RPMI8226 (cell line): ENCODE measurements around the gene AUTS2.

ENCODE experiments used
- DNase-seq: peaks from one replicate; pipeline ENCODE4 v3.0.0-alpha.2; 2015

The AUTS2 gene

DNA sequence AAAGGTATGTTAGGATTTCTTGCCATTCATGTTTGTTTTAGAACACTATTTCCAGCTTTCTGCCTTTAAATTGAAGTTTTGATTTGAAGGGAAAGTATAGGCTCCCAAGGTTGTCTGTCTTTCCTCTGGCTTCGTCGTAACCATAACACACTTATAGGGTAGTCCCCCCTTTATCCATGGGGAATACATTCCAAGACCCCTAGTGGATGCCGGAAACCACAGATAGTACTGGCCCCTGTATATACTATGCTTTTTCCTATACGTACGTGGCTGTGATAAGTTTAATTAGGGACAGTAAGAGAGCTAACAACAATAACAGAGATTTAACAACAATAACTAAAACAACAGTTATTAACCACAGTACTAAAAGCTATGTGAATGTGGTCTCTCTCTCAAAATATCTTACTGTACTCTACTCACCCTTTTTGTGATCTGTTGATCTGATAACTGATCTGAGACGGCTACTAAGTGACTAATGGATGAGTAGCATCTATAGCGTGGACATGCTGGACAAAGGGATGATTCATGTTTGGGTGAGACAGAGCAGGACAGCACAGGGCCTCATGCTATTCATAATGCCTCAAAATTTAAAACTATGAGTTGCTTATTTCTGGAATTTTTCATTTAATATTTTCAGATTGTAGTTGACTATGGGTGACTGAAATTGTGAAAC lies 273.1 kb downstream of the AUTS2 start:
- no peak for DNase-seq

DNA sequence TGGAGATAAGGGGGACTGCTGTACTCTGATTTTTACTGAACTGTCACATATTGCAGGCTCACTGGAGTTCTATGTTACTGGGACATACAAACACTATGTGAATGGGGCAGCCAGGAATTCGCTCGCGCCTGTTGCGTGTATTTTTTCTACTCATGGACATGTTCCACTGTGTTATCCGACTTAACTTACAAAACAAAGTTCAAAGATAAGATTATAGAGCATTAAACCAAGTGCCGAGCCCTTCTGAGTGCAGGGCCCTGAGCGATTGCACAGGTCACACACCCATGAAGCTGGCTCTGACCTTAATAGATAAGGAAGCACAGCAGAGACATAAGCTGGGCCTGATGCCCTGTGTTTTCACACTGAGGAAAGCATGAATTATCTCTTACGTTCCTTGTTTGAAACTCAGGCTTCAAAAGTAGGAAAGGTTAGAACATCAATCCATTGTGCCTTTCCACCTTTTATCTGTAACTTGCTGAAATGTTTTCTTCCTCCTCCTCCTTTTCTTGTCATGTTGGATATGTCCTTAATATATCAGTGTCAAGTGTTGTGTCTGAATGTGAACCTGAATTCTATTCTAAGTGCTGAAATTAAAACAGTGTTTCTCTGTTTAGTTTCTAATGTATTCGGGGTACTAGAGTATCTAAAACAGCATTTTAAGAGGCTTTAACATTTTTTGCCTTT lies 273.8 kb downstream of the AUTS2 start:
- no peak for DNase-seq

DNA sequence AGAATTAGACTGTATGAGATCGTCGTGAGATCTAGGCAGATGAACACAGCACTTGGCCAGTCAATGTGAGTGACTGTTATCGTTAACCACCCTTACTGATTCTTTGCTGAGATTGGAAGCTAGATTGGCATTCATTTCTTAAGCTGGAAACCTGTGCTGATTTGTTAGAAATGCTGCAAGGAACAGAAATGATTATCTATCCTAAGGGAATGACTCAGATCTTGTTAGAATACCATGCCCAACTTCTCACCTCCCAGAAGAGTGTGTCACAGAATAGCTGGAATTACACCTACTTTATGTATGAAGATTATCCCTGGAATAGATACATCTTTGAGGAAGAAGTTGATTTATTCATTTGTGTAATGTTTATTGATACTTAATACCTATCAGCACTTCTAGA lies 275.2 kb downstream of the AUTS2 start:
- DNase-seq: no peak

DNA sequence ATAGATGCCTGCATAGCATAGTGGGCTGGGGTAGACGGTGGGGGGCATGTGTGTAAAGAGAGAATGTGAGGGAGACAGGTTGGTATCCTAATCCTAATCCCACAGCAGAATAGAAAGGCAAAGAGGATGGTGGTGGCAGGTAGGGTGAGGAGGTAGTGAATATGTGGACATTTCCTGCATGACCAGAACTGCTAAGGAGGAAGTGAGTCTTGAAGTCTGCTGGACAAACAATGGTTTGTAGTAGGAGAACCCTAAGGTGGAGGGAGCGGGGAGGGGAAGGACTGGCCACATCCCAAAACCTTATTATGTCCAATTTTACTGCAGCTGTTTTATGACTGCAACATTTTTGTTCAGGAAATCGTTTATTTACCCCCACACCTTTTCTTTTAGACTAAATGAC lies 279.7 kb downstream of the AUTS2 start:
- DNase-seq: no peak

DNA sequence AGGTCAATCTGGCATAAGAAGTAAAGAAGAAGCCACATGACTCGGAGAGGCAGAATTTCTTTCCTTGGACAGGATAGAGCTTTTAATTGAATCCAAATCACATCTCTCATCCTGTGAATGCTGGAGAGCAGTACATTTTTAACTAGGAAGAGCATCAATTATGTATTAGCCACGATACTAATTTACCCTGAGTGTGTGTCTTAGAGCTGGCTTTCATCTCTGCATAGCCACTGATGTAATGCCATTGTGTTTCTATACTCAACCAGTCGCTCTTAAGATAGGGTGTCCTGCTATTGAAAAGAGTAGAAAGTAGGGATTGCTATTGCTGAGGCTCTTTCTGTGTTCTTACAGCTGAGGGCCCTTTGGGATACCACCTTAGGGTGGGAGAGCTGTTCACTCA lies 280.3 kb downstream of the AUTS2 start:
- no peak for DNase-seq

DNA sequence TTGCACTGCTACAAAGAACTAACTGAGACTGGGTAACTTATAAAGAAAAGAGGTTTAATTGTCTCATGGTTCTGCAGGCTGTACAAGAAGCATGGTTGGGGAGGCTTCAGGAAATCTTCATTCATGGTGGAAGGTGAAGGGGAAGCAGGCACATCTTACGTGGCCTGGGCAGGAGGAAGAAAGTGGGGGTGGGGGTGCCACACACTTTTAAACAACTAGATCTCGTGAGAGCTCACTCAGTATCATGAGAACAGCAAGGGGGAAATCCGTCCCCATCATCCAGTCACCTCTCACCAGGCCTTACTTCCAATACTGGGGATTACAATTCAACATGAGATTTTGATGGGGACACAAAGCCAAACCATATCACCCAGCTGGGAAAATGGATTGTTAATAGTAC lies 281.7 kb downstream of the AUTS2 start:
- DNase-seq: no peak

DNA sequence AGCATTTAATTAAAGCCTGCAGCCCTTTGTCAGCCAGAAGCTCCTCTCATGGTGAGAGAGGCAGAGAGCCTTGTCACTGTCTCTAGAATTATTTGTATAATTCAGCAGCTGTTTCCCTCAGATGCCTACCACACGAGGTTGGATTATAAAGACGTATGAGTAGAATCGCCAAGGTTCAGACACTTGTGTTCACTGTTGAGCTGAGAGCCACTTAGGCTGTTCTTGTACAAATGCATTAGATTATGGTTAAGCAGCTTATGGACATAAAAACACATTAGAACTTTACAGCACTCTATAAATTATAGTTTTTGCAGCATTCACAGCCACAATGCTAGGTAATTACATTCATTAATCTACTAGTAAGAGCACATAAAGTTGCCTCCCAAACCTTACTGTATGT lies 282.6 kb downstream of the AUTS2 start:
- DNase-seq: no peak

DNA sequence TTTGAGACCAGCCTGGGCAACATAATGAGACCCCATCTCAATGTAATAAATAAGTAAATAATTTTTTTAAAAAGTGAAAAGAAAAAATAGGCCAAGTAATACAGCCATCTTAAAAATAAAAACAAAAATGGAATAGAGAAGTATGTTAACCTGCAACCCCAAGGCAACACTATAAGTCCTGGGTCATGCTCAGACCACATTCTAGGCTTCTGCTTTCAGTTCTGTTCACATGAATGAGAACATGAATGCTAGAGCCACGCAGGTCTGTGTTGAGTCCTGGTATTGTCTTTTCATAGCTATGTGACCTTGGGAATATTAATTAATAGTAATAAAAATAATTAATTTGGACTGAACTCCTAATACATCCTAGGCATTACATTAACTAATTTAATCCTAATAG lies 284.0 kb downstream of the AUTS2 start:
- DNase-seq: no peak

DNA sequence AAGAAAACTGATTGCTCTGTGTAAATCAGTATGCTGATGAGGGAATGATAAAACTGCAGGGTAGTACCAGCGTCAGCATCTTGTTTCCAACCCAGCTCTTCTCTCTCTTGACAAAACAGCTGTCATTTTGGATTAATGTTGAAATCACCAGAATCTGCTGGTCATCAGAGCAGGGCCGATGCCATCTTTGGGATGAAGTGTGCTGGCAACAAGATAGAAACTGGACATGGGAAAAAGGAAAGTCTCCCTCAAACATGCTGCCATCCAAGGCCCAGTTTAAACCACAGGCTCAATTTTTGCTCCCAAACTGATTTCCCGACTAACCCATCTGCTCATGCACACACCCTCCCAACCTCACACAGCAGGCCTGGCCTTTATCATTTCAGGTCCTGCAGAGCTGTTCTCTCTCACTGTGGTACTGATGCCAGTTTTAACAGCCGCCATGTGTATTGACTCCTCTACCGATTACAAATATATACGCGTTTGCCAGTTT lies 285.2 kb downstream of the AUTS2 start:
- no peak for DNase-seq

DNA sequence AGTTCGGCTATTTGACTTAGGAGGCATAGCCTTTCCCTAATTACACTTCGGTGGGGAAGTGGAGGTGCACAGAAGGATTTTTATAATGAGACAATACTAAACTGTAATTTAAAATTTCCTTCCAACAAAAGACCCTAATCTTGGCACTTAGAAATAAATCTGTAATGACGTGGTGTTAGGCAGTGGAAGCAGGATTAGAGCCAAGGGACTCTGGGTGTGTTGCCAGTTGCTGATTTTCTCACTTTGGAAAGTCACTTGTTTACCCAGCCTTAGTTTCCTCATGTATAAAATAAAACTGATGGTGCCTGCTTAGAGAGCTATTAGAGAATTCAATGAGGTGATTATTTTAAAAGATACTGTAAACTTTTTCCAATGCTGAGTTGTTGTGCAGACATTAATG lies 287.2 kb downstream of the AUTS2 start:
- DNase-seq: no peak

DNA sequence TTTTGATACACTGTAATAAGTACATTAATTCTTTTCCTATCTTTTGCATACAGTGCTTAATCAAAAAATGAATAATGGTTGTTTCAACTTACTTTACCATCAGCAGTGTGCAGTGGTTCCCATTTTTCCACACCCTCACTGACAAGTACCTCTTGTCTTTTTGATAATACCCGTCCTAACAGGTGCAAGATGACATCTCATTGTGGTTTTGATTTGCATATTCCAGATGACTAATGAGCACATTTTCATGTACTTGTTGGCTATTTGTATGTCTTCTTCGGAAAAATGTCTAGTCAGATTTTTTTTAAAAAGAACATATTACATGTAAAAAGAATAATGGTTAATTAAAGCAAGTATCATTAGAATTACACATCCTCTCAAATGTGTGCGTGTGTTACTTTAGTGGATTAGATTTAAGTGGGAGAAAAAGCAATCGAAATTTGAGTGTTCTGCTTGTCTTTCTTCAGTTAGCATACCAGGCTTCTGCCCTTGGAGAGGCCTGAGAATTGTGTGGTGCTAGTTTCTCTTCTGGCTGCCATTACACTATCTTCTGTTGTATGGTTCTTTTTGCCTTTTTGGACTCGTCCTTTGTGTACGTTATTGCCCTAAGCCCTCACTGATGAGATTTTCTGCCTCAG lies 291.2 kb downstream of the AUTS2 start:
- DNase-seq: peak; percentile 50

DNA sequence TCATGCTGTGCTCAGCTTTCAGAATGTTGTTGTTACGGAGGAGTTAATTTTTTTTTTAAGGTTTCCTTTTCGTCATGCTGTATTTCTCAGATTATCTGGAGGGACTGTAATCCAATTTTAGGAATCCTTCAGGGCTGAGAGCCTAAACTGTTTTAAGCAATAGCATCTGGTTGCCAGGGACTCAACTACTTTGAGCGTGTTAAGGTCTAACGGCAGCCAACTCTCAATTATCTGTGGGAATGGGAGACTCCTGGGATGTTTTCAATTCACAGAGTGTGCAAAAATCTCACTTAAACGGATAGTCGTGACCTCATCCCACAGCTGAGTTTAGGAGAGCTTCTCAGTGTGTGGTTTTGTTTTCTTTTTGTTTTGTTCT lies 291.7 kb downstream of the AUTS2 start:
- DNase-seq: no peak

DNA sequence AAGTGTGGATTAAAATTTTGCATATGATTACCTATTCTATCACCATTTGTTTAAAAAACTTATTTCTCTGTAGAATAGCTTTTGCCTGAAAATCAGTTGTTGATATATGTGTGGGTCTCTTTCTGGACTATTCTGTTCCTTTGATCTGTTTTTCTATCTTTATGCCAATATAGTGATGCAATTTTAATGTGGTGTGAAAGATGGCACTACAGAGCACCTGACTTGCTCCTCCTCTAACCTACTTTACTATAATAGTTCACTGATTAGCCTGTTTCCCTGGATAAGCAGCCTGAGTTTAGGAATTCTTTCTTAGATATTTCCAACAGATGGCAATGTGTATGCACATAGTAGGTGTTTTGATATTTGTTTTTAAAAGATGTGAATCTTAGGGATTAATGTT lies 294.5 kb downstream of the AUTS2 start:
- no peak for DNase-seq

DNA sequence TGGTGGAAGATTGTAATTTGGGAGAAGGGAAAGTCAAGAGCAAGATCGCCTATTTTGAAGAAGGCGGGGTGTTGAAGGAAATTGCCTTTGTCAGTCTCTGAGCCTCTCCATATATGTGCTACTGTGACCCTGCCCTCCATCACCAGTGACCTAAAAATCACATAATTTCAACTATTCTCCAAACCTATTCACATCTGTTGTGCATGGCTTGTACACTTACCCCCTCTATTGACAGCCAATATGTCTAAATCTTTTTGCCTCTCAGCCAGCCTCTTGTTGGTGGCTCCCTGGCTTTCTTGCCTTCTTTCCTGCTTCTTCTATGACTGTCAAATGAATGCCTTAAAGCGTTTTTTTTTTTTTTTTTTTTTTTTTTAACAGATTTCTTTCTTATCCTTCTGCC lies 295.6 kb downstream of the AUTS2 start:
- DNase-seq: peak; percentile 26

DNA sequence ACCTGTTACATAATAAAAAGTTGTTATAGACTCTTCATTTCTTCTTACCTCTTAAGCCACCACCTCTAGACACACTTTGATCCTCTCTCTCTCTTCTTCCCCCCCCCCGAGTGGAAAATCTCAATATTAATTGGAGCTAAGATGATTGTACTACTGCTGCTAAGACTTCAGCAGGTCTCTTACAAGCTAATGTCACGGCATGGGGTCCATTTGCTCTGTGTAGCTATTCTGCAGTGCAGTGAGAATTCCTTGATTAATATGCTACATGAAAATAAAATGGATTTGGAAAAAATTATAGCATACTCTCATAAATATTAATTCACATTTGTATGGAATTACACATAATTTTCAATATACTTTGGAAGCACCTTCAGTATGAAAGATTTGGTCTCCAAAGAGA lies 297.2 kb downstream of the AUTS2 start:
- DNase-seq: no peak

DNA sequence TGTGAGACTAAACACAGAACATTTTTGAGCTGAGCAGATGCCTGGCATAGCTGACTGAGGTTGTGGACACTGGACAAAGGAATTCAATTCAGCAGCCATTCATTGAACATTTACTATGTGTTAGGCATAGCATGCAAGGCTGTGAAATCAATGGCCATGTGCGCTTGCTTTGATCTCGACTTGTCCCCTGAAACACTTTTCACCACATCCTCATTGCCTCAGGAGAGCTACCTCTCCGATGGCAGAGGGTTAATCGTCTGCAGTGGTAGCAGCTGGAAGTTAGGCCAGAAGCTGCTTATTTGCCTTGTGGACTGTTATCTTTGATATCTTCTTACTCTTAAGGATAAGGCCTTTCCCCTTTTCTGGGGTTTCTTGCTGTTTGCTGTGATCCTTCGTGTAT lies 297.8 kb downstream of the AUTS2 start:
- no peak for DNase-seq

DNA sequence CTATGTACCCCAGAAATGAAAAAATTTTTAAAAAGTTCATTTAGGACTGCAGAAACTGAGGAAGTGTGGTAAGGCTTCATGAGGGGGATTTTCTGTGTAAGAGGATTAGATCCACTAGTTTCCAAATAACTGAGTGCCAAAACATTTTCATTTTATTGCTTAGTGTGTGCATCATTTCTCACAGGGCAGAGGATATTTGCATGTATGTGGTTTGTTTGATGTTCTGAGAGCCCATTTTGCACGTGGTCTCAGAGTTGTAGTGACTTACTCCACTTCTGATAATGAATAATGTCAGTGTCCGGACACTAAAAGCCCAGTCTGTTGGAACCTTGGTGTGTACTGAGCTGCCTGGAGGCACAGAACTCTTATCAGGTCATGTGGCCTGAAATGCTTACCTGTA lies 299.9 kb downstream of the AUTS2 start:
- peak; percentile 27 for DNase-seq

DNA sequence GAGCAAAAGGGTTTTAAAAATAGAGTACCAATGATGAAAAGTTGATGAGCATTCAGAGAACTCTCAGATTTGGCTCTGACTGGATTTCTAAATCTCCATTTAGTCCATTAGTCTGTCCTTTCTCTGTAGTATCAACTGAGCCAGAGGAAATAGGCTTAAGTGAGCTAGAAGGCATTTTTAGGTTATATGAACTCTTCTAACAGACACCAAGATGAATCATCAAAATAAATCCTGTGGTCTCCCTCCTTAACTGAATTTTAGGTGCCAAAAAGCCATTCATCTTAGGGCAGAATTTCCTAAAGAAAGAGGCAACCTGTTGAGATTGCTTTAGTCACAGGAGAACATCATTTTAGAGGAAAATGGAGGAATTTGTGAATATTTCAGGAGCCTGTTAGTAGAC lies 305.1 kb downstream of the AUTS2 start:
- DNase-seq: no peak

DNA sequence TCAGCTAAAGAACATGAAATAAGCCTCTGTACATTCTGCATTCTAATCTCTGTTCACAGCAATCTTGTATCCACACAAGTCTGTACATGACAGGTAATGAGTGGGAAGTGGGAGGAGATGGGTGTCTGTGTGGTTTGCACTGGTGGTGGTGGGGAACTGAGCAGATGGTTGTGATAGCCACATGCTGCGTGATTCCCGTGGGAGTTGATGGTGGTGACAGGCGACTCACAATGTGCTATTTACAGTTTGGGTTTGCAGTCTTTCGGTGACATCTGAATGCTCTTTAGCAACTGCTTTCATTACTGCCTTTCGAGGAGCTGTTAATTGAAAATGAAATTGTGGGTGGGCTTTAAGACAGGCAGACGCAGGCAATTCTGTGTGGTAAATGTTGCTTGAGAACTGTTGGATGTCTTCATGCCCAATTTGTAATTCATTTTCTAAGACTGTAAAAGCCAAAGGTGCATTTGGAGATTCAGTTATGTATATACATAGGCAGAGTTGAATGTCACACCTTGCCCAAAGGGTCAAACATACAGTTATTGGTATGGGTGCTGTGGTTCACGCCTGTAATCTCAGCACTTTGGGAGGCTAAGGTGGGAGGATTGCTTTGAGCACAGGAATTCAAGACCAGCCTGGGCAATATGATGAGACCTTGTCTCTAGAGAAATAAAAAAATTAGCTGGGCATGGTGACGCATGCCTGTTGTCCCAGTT lies 308.2 kb downstream of the AUTS2 start:
- DNase-seq: no peak

DNA sequence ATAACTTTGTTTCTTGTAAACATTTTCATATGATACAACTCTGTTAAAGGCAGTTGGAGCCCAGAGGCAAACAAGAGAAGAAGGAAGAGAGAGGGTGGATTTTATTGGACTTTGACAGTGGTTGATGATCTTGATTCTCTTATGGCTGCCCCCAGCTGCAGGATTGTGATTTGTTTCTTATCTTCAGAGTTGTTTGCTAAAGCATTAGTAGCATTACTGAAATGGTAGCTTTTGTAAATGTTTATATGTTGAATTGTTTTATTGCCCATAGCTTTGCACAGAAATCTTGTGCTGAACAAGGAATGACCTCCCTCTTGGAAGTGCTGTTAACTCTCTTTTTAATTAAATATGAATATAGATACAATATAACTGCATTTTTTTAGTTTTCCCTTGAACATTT lies 309.4 kb downstream of the AUTS2 start:
- no peak for DNase-seq

DNA sequence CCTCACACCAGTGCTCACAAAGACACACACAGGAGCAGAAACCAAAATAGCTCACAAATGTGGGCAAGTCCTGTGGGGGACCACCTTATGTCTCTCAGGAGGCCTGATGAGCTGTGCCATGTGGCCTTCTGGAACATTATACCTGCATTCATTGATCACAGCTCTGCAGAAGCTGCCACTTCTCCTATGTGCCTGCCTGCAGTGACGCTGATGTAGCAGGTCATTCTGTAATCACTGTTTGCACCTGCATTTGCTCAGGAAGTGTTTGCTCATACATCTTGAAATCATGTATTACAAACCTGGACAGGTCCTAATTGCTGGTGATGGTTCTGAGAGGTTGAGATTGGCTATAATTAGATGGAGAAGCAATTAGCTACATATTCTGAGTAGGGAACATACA lies 310.2 kb downstream of the AUTS2 start:
- DNase-seq: peak; percentile 41

DNA sequence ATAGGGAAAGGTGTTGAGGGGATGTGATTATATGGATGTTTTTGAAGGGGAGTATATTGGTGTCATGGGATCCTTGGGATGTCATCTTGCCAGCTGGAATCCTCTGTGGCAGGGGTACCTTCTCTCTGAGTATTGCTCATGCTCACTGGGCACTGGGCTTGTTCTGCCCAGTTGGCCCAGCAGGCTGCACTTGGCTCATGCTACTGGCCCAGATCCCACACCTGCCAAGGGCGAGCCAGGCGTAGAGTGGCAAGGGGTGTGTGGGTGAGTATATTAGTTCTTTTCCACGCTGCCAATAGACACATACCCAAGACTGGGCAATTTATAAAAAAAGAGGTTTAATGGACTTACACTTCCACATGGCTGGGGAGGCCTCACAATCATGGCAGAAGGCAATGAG lies 311.9 kb downstream of the AUTS2 start:
- DNase-seq: no peak

DNA sequence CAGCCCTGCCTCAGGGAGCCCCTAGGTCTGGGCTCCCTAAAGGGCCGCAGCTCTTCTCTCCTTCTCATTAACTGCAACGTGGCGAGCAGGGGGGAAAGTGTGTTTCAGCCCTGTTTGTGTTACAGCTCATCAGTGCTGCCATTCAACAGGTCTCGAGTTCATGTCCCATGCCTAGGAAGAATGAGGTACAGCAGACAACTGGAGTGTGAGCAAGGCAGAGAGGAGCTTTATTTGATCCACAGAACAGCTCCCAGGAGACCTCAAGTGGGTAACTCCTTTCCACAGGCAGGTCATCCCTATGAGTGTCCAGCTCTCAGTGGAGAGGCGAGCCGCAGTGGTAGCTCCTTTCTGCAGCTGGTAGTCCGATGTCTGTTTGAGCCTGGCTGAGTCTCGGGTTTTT lies 313.1 kb downstream of the AUTS2 start:
- no peak for DNase-seq

DNA sequence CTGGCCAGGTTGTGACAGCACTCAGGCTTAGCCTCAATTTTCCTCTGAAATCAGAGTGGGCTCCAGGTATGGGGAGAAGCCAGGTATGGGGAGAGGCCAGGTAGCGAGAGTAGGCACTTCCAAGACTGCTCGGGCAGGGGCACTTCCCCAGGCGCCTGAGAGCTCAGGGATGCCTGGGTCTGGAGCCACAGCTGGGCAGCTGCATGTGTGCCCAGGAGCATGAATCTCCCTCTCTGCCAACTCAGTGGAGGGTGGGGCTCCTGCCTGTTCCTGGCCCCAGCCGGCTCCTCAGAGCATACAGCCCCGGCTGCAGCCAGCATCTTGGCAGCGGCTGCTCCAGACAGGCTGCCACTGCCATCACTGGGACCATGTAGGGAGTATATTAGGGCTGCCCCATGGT lies 313.9 kb downstream of the AUTS2 start:
- no peak for DNase-seq
